Ishikawa (cell line): ENCODE results near the gene HMCN1.

Experiments
- CEBPB ChIP-seq: IDR thresholded peaks from 2 replicates; pipeline ENCODE4 v1.6.1; 2012
- CREB1 ChIP-seq: IDR thresholded peaks from 2 replicates; pipeline ENCODE4 v1.6.1; 2012; ENCODE audit warnings: low read depth
- EGR1 ChIP-seq: IDR thresholded peaks from 2 replicates; pipeline ENCODE4 v1.6.1; 2012
- EP300 ChIP-seq: IDR thresholded peaks from 2 replicates; pipeline ENCODE4 v1.6.1; 2012; ENCODE audit warnings: borderline replicate concordance
- FOXM1 ChIP-seq: IDR thresholded peaks from 2 replicates; pipeline ENCODE4 v1.6.1; 2012; ENCODE audit warnings: low read depth, borderline replicate concordance
- NFIC ChIP-seq: IDR thresholded peaks from 2 replicates; pipeline ENCODE4 v1.6.1; 2012
- RAD21 ChIP-seq: IDR thresholded peaks from 2 replicates; pipeline ENCODE4 v1.6.1; 2012; ENCODE audit warnings: low read depth
- REST ChIP-seq: IDR thresholded peaks from 2 replicates; pipeline ENCODE4 v1.6.1; 2012; ENCODE audit warnings: low read depth, mild to moderate bottlenecking
- TAF1 ChIP-seq: IDR thresholded peaks from 2 replicates; pipeline ENCODE4 v1.6.1; 2012; ENCODE audit warnings: low read depth, mild to moderate bottlenecking
- TCF12 ChIP-seq: IDR thresholded peaks from 2 replicates; pipeline ENCODE4 v1.6.1; 2012; ENCODE audit warnings: low read depth
- TEAD4 ChIP-seq: IDR thresholded peaks from 2 replicates; pipeline ENCODE4 v1.6.1; 2012
- YY1 ChIP-seq: IDR thresholded peaks from 2 replicates; pipeline ENCODE4 v1.6.1; 2012; ENCODE audit warnings: low read depth
- ZBTB7A ChIP-seq: IDR thresholded peaks from 2 replicates; pipeline ENCODE4 v1.6.1; 2012; ENCODE audit warnings: low read depth
- TF ChIP-seq, protein P1 (sequence below): IDR thresholded peaks from 2 replicates; pipeline ENCODE4 v1.6.1; 2012
- TF ChIP-seq, protein P2 (sequence below): IDR thresholded peaks from 2 replicates; pipeline ENCODE4 v1.6.1; 2012

HMCN1 gene

DNA sequence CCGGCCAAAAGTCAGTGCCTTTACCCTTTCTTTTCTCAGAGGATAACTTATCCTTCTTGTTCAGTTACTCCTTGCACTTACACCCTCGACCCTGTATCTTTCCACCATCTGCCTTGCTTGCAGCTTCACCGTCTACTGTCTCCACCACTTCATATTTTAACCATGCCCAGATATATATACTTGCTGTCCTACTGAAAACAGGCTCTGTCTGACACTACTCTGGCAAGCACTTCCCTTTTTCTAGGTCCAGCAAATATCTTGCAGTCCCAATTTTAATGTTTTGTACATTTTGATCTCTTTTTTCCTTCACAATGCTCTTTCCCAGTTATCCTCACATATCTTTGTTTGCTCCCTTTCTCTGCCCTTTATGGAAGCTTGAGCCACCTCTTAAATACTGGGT, 332.2 kb downstream of the HMCN1 start:
- TF ChIP-seq TEAD4, result no peak
- no peak for TF ChIP-seq EP300
- TF ChIP-seq, protein P1, sequence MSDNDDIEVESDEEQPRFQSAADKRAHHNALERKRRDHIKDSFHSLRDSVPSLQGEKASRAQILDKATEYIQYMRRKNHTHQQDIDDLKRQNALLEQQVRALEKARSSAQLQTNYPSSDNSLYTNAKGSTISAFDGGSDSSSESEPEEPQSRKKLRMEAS, result no peak

GRCh38 chr1:186073697-186074096, 339.5 kb downstream of the HMCN1 start:
- TF ChIP-seq TAF1 (no peak), RAD21 (no peak), EP300 (no peak), EGR1 (no peak), FOXM1 (no peak), YY1 (no peak), CREB1 (no peak), REST (no peak), TCF12 (no peak), NFIC (no peak), CEBPB (no peak), ZBTB7A (no peak), TEAD4 (no peak)
- TF ChIP-seq, protein P1, result no peak
- TF ChIP-seq, protein P2, sequence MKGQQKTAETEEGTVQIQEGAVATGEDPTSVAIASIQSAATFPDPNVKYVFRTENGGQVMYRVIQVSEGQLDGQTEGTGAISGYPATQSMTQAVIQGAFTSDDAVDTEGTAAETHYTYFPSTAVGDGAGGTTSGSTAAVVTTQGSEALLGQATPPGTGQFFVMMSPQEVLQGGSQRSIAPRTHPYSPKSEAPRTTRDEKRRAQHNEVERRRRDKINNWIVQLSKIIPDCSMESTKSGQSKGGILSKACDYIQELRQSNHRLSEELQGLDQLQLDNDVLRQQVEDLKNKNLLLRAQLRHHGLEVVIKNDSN, result no peak

- TF ChIP-seq REST, result no peak
- TF ChIP-seq FOXM1, result no peak
- no peak for TF ChIP-seq EGR1
- no peak for TF ChIP-seq EP300
- TF ChIP-seq, protein P2, result no peak
- TF ChIP-seq NFIC, result no peak
- TF ChIP-seq RAD21, result no peak
- TF ChIP-seq ZBTB7A, result no peak
- TF ChIP-seq YY1, result no peak
- TF ChIP-seq CREB1, result no peak
- TF ChIP-seq TCF12, result no peak
- TF ChIP-seq CEBPB, result no peak
- TF ChIP-seq, protein P1, result no peak
- TF ChIP-seq TEAD4, result no peak
- no peak for TF ChIP-seq TAF1
Observed at GRCh38 chr1:186076006-186076405, 341.8 kb downstream of the HMCN1 start.

GRCh38 chr1:186078245-186078644, 344.1 kb downstream of the HMCN1 start:
- TF ChIP-seq TCF12 (no peak), FOXM1 (no peak)

GRCh38 chr1:186079084-186079684, 345.0 kb downstream of the HMCN1 start:
- no peak for TF ChIP-seq TEAD4
- no peak for TF ChIP-seq REST
- TF ChIP-seq, protein P2, result no peak
- TF ChIP-seq FOXM1, result no peak
- TF ChIP-seq, protein P1, result no peak
- no peak for TF ChIP-seq ZBTB7A
- no peak for TF ChIP-seq TCF12
